IMR-90 (cell line): ENCODE data around the gene CHPF. TPM values are rescaled to one million over a fixed set of nuclear protein-coding genes. Genes with fewer than 3 reads are reported as not detected.

ENCODE experiments used
- ATAC-seq: fragments of 200-7000 bp; cut with Tn5 transposase; 2 replicates; pipeline ENCODE4 v1.9.1; 2020; ENCODE audit warnings: low read depth, mild to moderate bottlenecking, moderate library complexity
- BruUV-seq: library from RNA; stranded (reverse); fragments of 400-500 nt; replicated peaks from 2 replicates; lab custom pipeline; 2021; lab: Mats Ljungman, UMichigan
- CTCF ChIA-PET: fragments of 300-600 bp; formaldehyde crosslinking; extraction: SDS; loops from one replicate; lab custom pipeline; 2021; ENCODE audit warnings: antibody characterized with exemption; lab: Yijun Ruan, JAX
- POLR2A ChIA-PET: fragments of 300-600 bp; sonication (Branson Sonifier 250); formaldehyde crosslinking; loops from one replicate; lab custom pipeline; 2022; ENCODE audit warnings: antibody characterized with exemption; ENCODE audit not compliant: unreplicated experiment; lab: Charles Lee
- DNase-seq: peaks from one replicate; pipeline ENCODE4 v3.0.0; 2013
- H2AFZ ChIP-seq: replicated peaks from 2 replicates; pipeline ENCODE3; 2013; ENCODE audit warnings: low read length, mild to moderate bottlenecking; ENCODE audit not compliant: poor library complexity
- H2AK5ac ChIP-seq: 2 replicates; pipeline ENCODE4 v1.6.1; 2013; ENCODE audit warnings: low read depth, low read length, inconsistent platforms
- H2AK9ac ChIP-seq: replicated peaks from 2 replicates; pipeline ENCODE3; 2013; ENCODE audit warnings: mild to moderate bottlenecking, low read depth, low read length, moderate library complexity; ENCODE audit not compliant: poor library complexity
- H2BK120ac ChIP-seq: 2 replicates; pipeline ENCODE4 v1.6.1; 2013; ENCODE audit warnings: low read depth, low read length, inconsistent platforms
- H2BK15ac ChIP-seq: 3 replicates; pipeline ENCODE4 v1.6.1; 2013; ENCODE audit warnings: low read depth, low read length, inconsistent platforms
- H2BK20ac ChIP-seq: 2 replicates; pipeline ENCODE4 v1.6.1; 2013; ENCODE audit warnings: low read depth, mild to moderate bottlenecking, inconsistent platforms, low read length, moderate library complexity
- H2BK5ac ChIP-seq: 2 replicates; pipeline ENCODE4 v1.6.1; 2013; ENCODE audit warnings: mild to moderate bottlenecking, low read depth, low read length, inconsistent platforms; ENCODE audit not compliant: poor library complexity, severe bottlenecking
- H3K14ac ChIP-seq: replicated peaks from 2 replicates; pipeline ENCODE4 v1.6.1; 2013; ENCODE audit warnings: low read depth, low read length, inconsistent platforms
- H3K18ac ChIP-seq: 2 replicates; pipeline ENCODE4 v1.6.1; 2013; ENCODE audit warnings: low read depth, low read length, control low read depth
- H3K23ac ChIP-seq: 2 replicates; pipeline ENCODE4 v1.6.1; 2013; ENCODE audit warnings: low read depth, low read length, inconsistent platforms
- H3K27ac ChIP-seq: 2 replicates; pipeline ENCODE4 v1.5.1; 2013; ENCODE audit warnings: mild to moderate bottlenecking, control low read depth, low read length; ENCODE audit not compliant: insufficient read depth
- H3K27me3 ChIP-seq: 2 replicates; pipeline ENCODE4 v1.6.1; 2013; ENCODE audit warnings: low read length; ENCODE audit not compliant: control insufficient read depth, insufficient read depth
- H3K36me3 ChIP-seq: 2 replicates; pipeline ENCODE4 v1.6.1; 2013; ENCODE audit warnings: low read length, mixed read lengths; ENCODE audit not compliant: control insufficient read depth, insufficient read depth
- H3K4ac ChIP-seq: 2 replicates; pipeline ENCODE4 v1.6.1; 2013; ENCODE audit warnings: low read depth, low read length, inconsistent platforms
- H3K4me1 ChIP-seq: 2 replicates; pipeline ENCODE4 v1.6.1; 2013; ENCODE audit warnings: low read length, mixed read lengths; ENCODE audit not compliant: control insufficient read depth, insufficient read depth
- H3K4me2 ChIP-seq: 2 replicates; pipeline ENCODE4 v1.6.1; 2013; ENCODE audit warnings: low read depth, mild to moderate bottlenecking, control low read depth, low read length, moderate library complexity
- H3K4me3 ChIP-seq: 2 replicates; pipeline ENCODE4 v1.5.1; 2013; ENCODE audit warnings: low read depth, mild to moderate bottlenecking, control low read depth, low read length, moderate library complexity; ENCODE audit not compliant: insufficient read depth
- H3K56ac ChIP-seq: 2 replicates; pipeline ENCODE4 v1.6.1; 2013; ENCODE audit warnings: low read length, inconsistent platforms; ENCODE audit not compliant: insufficient read depth; ENCODE audit errors: extremely low read depth
- H3K79me1 ChIP-seq, 2 experiments: 2 replicates each; pipeline ENCODE4 v1.6.1; 2013; ENCODE audit warnings: low read length in 2 of 2, inconsistent platforms in 1 of 2, low read depth in 1 of 2
- H3K9ac ChIP-seq: 2 replicates; pipeline ENCODE4 v1.6.1; 2013; ENCODE audit warnings: low read depth, low read length, control low read depth
- H3K9me1 ChIP-seq: 2 replicates; pipeline ENCODE4 v1.6.1; 2013; ENCODE audit warnings: low read length, inconsistent platforms; ENCODE audit not compliant: insufficient read depth
- H3K9me3 ChIP-seq: 2 replicates; pipeline ENCODE4 v1.6.1; 2013; ENCODE audit warnings: low read length; ENCODE audit not compliant: control insufficient read depth, insufficient read depth
- H4K20me1 ChIP-seq: 2 replicates; pipeline ENCODE4 v1.6.1; 2013; ENCODE audit warnings: low read length, inconsistent platforms; ENCODE audit not compliant: insufficient read depth
- H4K5ac ChIP-seq: 2 replicates; pipeline ENCODE4 v1.6.1; 2013; ENCODE audit warnings: mild to moderate bottlenecking, low read depth, low read length, control low read depth
- H4K8ac ChIP-seq, 2 experiments: 2 replicates each; pipeline ENCODE4 v1.6.1; 2013; ENCODE audit warnings: low read depth in 2 of 2, low read length in 2 of 2, control low read depth in 1 of 2, inconsistent platforms in 1 of 2
- H4K91ac ChIP-seq: 2 replicates; pipeline ENCODE4 v1.6.1; 2013; ENCODE audit warnings: low read depth, low read length, inconsistent platforms; ENCODE audit not compliant: insufficient read depth
- FOS ChIP-seq: fragments of 150-350 bp; IDR thresholded peaks from 2 replicates; pipeline ENCODE4 v1.6.1; 2016; ENCODE audit warnings: low read depth, low read length
- MAFK ChIP-seq: IDR thresholded peaks from 2 replicates; pipeline ENCODE4 v1.6.1; 2012; ENCODE audit warnings: low read depth, low read length, improper control_type of control experiment
- MXI1 ChIP-seq: IDR thresholded peaks from 2 replicates; pipeline ENCODE4 v1.6.1; 2012; ENCODE audit warnings: low read depth, mild to moderate bottlenecking, low read length, moderate library complexity, borderline replicate concordance
- NFE2L2 ChIP-seq: fragments of 150-350 bp; IDR thresholded peaks from 2 replicates; pipeline ENCODE4 v1.6.1; 2016; ENCODE audit warnings: low read depth, mild to moderate bottlenecking, low read length
- WGBS, 2 experiments: methylation state at CpG; one replicate each; pipeline versions ENCODE4 v1.1.5 to v1.1.7; 2013; ENCODE audit warnings: missing lambda C conversion rate in 2 of 2; ENCODE audit not compliant: insufficient read length in 1 of 2; ENCODE audit errors: extremely low coverage in 2 of 2; 5-methylcytosine and 5-hydroxymethylcytosine counted together
- dilution Hi-C: fragments of 300-500 bp; cut with HindIII; formaldehyde crosslinking; loops from one replicate; pipeline ENCODE4 v1.14.3; 2018; ENCODE audit warnings: low sequenced_read_pairs; ENCODE audit not compliant: unreplicated experiment
- in situ Hi-C: fragments of 300-500 bp; cut with MboI; formaldehyde crosslinking; loops from 3 replicates; pipeline ENCODE4 v1.14.3; 2019; ENCODE audit warnings: low sequenced_read_pairs, inconsistent platforms, mixed read lengths
- intact Hi-C: fragments of 100-400 bp; cut with micrococcal nuclease; formaldehyde crosslinking; loops from 2 replicates; pipeline ENCODE4 v1.10.0; 2022
- polyA plus RNA-seq, 3 experiments: library from polyadenylated mRNA; depleted of rRNA; stranded (reverse); fragments of >200 nt; gene quantifications; 2 replicates each; pipeline ENCODE4 v1.2.3, GENCODE V29; 2012; ENCODE audit warnings: low replicate concordance in 1 of 3
- total RNA-seq: library from RNA; depleted of rRNA; stranded (reverse); fragments of >200 nt; gene quantifications from 2 replicates; pipeline ENCODE4 v1.2.3, GENCODE V29; 2012

CHPF gene
- total and polyA plus RNA-seq, 2 of the 4 experiments (the other 2 are of a cell fraction): 24.0 to 115 TPM

DNA sequence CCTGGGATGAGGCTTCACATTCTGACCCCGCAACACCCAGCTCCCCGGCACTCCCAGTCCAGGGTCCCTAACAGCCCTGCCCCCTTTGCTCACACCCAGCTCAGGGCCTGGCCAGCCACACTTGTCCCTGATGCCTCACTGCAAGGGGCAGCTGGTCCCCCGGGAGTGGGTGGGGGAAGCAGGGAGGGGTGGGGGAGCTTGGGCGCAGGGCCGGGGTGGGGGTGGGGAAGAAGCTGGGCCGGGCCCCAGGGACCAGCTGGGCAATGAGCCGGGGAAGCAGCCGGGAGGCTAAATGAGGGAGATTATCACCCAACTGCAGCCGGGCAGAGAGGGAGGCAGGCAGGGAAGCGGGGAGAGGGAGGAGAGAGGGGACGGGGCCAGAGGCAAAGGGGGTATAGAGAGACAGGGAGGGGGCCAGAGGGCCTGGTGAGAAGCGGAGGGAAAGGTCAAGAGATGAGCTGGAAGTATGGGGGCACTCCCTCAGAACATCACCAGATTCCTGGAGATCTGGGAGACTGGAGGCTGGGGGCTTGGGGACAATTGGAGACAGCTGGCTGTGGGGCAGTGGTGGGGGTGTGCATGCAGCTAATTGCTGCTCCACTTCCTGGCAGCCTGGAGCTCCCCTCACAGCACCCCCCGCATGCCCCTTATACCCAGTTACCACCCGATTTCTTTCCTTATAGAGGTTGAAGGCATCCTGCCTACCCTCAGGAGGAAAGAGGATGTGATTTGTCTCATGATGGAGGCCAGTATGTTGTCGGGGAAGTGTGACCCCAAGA is 31.9 kb downstream of the CHPF start:
- POLR2A ChIA-PET: no interaction called here
- Histone ChIP-seq H2AK5ac (no peak overlapping the region), H3K56ac (no peak overlapping the region)

More for the DNA sequence above, 31.9 kb downstream of the CHPF start:
- no peaks in the 10 kb centered on the region for H3K9me1 ChIP-seq
- no peak overlapping the region for H3K27ac ChIP-seq
- CTCF ChIA-PET: interaction anchor here (0.7 to 1.6 kb wide), 3 partner anchors 10 to 66 kb away, joined by 3 to 6 read pairs (median 4); no protein-coding TSS in a partner anchor
- no peak overlapping the region for H2BK5ac ChIP-seq
- no peak overlapping the region for H4K91ac ChIP-seq
- no peak overlapping the region for H3K4ac ChIP-seq
- no peak overlapping the region for H2BK120ac ChIP-seq
- H4K8ac ChIP-seq: no peak overlapping the region
- H3K4me2 ChIP-seq: no peak overlapping the region
- TF ChIP-seq MXI1 (no peak), NFE2L2 (no peak), FOS (no peak), MAFK (no peak)
- in situ Hi-C loops (no loop called here), intact Hi-C loops (no loop called here), dilution Hi-C loops (no loop called here)
- DNase-seq (no peak), ATAC-seq (no peak)
- no peak overlapping the region for H2BK15ac ChIP-seq
- no peak overlapping the region for H2AFZ ChIP-seq
- no TSS peak for BruUV-seq
- no peaks in the 10 kb centered on the region for H3K79me1 ChIP-seq
- peaks cover 8% of the 10 kb centered on the region; the same call in 1 of the 2 replicates for H3K4me1 ChIP-seq
- H3K4me3 ChIP-seq: no peak overlapping the region
- H2AK9ac ChIP-seq: no peak overlapping the region
- H3K36me3 ChIP-seq: peaks cover 4% of the 10 kb centered on the region; the same call in 1 of the 2 replicates
- no peaks in the 10 kb centered on the region for H3K9me3 ChIP-seq
- no peak overlapping the region for H4K5ac ChIP-seq
- H3K9ac ChIP-seq: no peak overlapping the region
- 10% methylated on average over 4 of the region's 15 CpGs; no CpG with 5 or more reads in 1 of the 2 experiments for WGBS, 2 experiments
- no peak overlapping the region for H2BK20ac ChIP-seq
- no peak overlapping the region for H3K14ac ChIP-seq
- no peak overlapping the region for H3K23ac ChIP-seq
- peaks cover 63% of the 10 kb centered on the region for H3K27me3 ChIP-seq
- H4K20me1 ChIP-seq: no peaks in the 10 kb centered on the region
- H3K18ac ChIP-seq: no peak overlapping the region
